Upper lobe of right lung (tissue), 1 donor: ENCODE measurements around the gene INTS13. TPM values are rescaled to one million over a fixed set of nuclear protein-coding genes. Genes with fewer than 3 reads are reported as not detected.

Experiments used
- ATAC-seq: fragments of 200-7000 bp; cut with Tn5 transposase; one replicate; pipeline ENCODE4 v1.9.1; 2020; ENCODE audit warnings: mild to moderate bottlenecking, moderate library complexity
- DNase-seq: peaks from one replicate; pipeline ENCODE4 v3.0.0-alpha.2; 2020
- H3K27ac ChIP-seq: fragments of 200-600 bp; one replicate; pipeline ENCODE4 v1.8.0; 2022
- H3K27me3 ChIP-seq: fragments of 200-600 bp; one replicate; pipeline ENCODE4 v1.8.0; 2022; ENCODE audit warnings: mild to moderate bottlenecking
- H3K36me3 ChIP-seq: fragments of 200-600 bp; one replicate; pipeline ENCODE4 v1.8.0; 2022
- H3K4me1 ChIP-seq: fragments of 200-600 bp; one replicate; pipeline ENCODE4 v1.8.0; 2022
- H3K4me3 ChIP-seq: fragments of 200-600 bp; one replicate; pipeline ENCODE4 v1.8.0; 2022; ENCODE audit warnings: mild to moderate bottlenecking
- H3K9me3 ChIP-seq: fragments of 200-600 bp; one replicate; pipeline ENCODE4 v1.8.0; 2022
- intact Hi-C: fragments of 100-400 bp; cut with DNase I; formaldehyde crosslinking; loops from one replicate; pipeline ENCODE4 v1.11.0; 2022
- total RNA-seq: library from RNA; stranded (reverse); fragmentation: NEBNext Ultra II Directional; extraction: Animal tissue kit (Norgen Biotek cat#: 25700); gene quantifications from one replicate; pipeline ENCODE4 v1.2.1, GENCODE V29; 2021
- TF ChIP-seq, protein P1 (sequence below): fragments of 200-600 bp; IDR thresholded peaks from one replicate; pipeline ENCODE4 v1.8.0; 2022; ENCODE audit warnings: antibody characterized with exemption
- donor health status: DM: no; HTN: yes; CAD: no; lungs with severe emphysema.

The INTS13 gene
- total RNA-seq, 1 donor from 2014 or later: 20.8 TPM

- no peak overlapping the region for H3K27ac ChIP-seq
- no peaks in the 10 kb centered on the region for H3K9me3 ChIP-seq
- DNase-seq: no peak
- peak; percentile 72 for ATAC-seq
- no peak overlapping the region for H3K4me3 ChIP-seq
- TF ChIP-seq, protein P1, sequence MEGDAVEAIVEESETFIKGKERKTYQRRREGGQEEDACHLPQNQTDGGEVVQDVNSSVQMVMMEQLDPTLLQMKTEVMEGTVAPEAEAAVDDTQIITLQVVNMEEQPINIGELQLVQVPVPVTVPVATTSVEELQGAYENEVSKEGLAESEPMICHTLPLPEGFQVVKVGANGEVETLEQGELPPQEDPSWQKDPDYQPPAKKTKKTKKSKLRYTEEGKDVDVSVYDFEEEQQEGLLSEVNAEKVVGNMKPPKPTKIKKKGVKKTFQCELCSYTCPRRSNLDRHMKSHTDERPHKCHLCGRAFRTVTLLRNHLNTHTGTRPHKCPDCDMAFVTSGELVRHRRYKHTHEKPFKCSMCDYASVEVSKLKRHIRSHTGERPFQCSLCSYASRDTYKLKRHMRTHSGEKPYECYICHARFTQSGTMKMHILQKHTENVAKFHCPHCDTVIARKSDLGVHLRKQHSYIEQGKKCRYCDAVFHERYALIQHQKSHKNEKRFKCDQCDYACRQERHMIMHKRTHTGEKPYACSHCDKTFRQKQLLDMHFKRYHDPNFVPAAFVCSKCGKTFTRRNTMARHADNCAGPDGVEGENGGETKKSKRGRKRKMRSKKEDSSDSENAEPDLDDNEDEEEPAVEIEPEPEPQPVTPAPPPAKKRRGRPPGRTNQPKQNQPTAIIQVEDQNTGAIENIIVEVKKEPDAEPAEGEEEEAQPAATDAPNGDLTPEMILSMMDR: no peak
- peaks cover 24% of the 10 kb centered on the region for H3K4me1 ChIP-seq
- H3K27me3 ChIP-seq: no peaks in the 10 kb centered on the region
- no peaks in the 10 kb centered on the region for H3K36me3 ChIP-seq
- intact Hi-C loops: no loop called here
Measured at GRCh38 chr12:26874501-26875296, 63.1 kb downstream of the INTS13 start.

- TF ChIP-seq, protein P1: no peak
- Histone ChIP-seq H3K4me3 (no peak overlapping the region), H3K27me3 (no peaks in the 10 kb centered on the region), H3K36me3 (no peaks in the 10 kb centered on the region), H3K9me3 (no peaks in the 10 kb centered on the region), H3K27ac (no peak overlapping the region), H3K4me1 (peaks cover 16% of the 10 kb centered on the region)
- ATAC-seq: no peak
- intact Hi-C loops: no loop called here
- DNase-seq: no peak
Measured at GRCh38 chr12:26872625-26873024, 65.2 kb downstream of the INTS13 start.

GRCh38 chr12:26871985-26872384, 65.8 kb downstream of the INTS13 start:
- peaks cover 16% of the 10 kb centered on the region for H3K4me1 ChIP-seq
- TF ChIP-seq, protein P1: no peak
- no peaks in the 10 kb centered on the region for H3K9me3 ChIP-seq
- no peaks in the 10 kb centered on the region for H3K36me3 ChIP-seq
- H3K27me3 ChIP-seq: no peaks in the 10 kb centered on the region
- no peak overlapping the region for H3K4me3 ChIP-seq
- intact Hi-C loops: no loop called here
- ATAC-seq (no peak), DNase-seq (no peak)
- no peak overlapping the region for H3K27ac ChIP-seq

GRCh38 chr12:26870491-26871419, 67.0 kb downstream of the INTS13 start:
- H3K27ac ChIP-seq: peak overlapping the region; percentile 34
- no peaks in the 10 kb centered on the region for H3K27me3 ChIP-seq
- DNase-seq (peak; percentile 69), ATAC-seq (peak; percentile 85)
- H3K4me3 ChIP-seq: no peak overlapping the region
- intact Hi-C loops: no loop called here
- H3K9me3 ChIP-seq: no peaks in the 10 kb centered on the region
- H3K4me1 ChIP-seq: peaks cover 16% of the 10 kb centered on the region
- TF ChIP-seq, protein P1: no peak
- H3K36me3 ChIP-seq: no peaks in the 10 kb centered on the region

DNA sequence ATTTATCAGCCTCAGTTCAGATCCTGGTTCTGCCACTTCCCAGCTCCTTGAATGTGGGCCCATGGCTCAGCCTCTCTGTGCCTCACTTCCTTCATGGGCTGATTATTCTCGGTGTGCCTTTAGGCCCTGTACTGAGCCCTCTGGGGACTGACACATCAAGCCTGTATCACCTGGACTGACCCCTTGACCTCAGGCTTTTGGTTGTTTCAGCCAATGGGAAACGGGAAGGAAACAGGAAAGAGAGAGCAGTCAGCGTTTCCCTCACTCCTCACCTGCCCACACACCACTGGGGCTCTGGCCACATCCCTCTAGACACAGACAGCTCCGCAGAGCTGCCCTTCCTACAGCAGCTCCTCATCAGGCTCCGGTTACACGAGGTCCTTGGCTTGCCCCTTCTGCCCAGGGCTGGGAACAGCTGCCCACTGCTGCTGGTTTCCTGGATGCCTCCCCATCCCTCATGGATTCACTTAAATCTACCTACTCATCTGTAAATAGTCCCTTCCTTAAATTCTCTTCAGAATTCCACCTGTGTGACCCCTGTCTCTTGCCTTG, 67.8 kb downstream of the INTS13 start:
- Histone ChIP-seq H3K4me1 (peaks cover 16% of the 10 kb centered on the region), H3K27me3 (no peaks in the 10 kb centered on the region), H3K27ac (no peak overlapping the region), H3K4me3 (no peak overlapping the region), H3K36me3 (no peaks in the 10 kb centered on the region), H3K9me3 (no peaks in the 10 kb centered on the region)
- DNase-seq (no peak), ATAC-seq (no peak)
- TF ChIP-seq, protein P1: no peak
- intact Hi-C loops: no loop called here
